Neural progenitor cell (in vitro differentiated cells): ENCODE results near the gene CDRT15.

Source experiments
- CTCF ChIP-seq: fragments of 200-600 bp; sonication (generic); IDR thresholded peaks from 2 replicates; pipeline ENCODE4 v1.5.1; 2017; ENCODE audit warnings: antibody characterized with exemption, mild to moderate bottlenecking
- EZH2 ChIP-seq: fragments of 200-600 bp; sonication (generic); IDR thresholded peaks from 2 replicates; pipeline ENCODE4 v1.6.1; 2017; ENCODE audit warnings: antibody characterized with exemption, mild to moderate bottlenecking, moderate library complexity

DNA sequence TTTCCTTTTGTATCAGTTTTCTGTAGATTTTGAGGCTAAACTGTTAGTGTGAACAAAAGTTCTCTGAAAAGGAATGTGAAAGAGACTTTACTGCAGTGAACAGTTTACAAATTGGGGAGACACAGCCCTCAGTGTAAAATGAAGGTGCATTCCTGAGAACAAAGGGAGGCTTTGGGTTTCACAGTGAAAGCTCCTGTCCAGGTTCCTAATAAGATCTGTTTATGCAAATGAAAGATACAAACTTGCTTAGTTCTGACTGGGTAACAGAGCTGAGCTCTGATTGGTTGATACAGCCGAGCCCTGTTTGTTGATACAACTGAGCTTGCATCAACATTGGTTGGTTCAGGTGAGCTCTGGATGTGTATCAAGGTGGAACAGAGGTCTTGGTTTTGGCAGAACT lies 8.3 kb upstream of the CDRT15 start:
- TF ChIP-seq CTCF (no peak), EZH2 (no peak)
